GM12878 (cell line): ENCODE data around the gene DENND1C. TPM values are rescaled to one million over a fixed set of nuclear protein-coding genes. Genes with fewer than 3 reads are reported as not detected.

Experiments
- ATAC-seq: fragments of 200-7000 bp; cut with Tn5 transposase; 3 replicates; pipeline ENCODE4 v1.9.1; 2020; ENCODE audit warnings: mild to moderate bottlenecking, moderate library complexity
- BruUV-seq: library from RNA; stranded (reverse); fragments of 400-500 nt; replicated peaks from 2 replicates; lab custom pipeline; 2021; lab: Mats Ljungman, UMichigan
- CTCF ChIA-PET: fragments of 300-600 bp; sonication (Branson Sonifier 250); formaldehyde crosslinking; extraction: SDS; loops from one replicate; lab custom pipeline; 2021; ENCODE audit warnings: inconsistent platforms; lab: Yijun Ruan, JAX
- POLR2A ChIA-PET: fragments of 350-600 bp; formaldehyde crosslinking; extraction: SDS; loops from one replicate; lab custom pipeline; 2021; ENCODE audit warnings: inconsistent platforms; lab: Charles Lee
- RAD21 ChIA-PET: fragments of 300-600 bp; sonication (Branson Sonifier 250); formaldehyde crosslinking; loops from one replicate; lab custom pipeline; 2023; ENCODE audit warnings: antibody characterized with exemption; ENCODE audit not compliant: unreplicated experiment; lab: Charles Lee
- SMC1A ChIA-PET: fragments of 300-600 bp; sonication (Branson Sonifier 250); formaldehyde crosslinking; loops from one replicate; lab custom pipeline; 2023; ENCODE audit not compliant: unreplicated experiment, uncharacterized antibody; lab: Charles Lee
- DNase-seq: peaks from one replicate; pipeline ENCODE4 v3.0.0-alpha.2; 2011; ENCODE audit warnings: low read depth, low spot score
- FAIRE-seq: peaks from 3 replicates; lab custom pipeline; 2011; peaks lifted over from hg19 to GRCh38; lab: Jason Lieb, UNC
- H2AFZ ChIP-seq: 2 replicates; pipeline ENCODE4 v1.6.0; 2011; ENCODE audit warnings: low read depth, low read length, control low read depth; ENCODE audit not compliant: control insufficient read depth
- H3K27ac ChIP-seq: 2 replicates; pipeline ENCODE4 v1.5.1; 2011; ENCODE audit warnings: control low read depth; ENCODE audit not compliant: control insufficient read depth, insufficient read depth
- H3K27me3 ChIP-seq, 2 experiments: replicated peaks in 1 of 2; 2 replicates each; pipeline versions ENCODE4 v1.6.0 to v1.6.1; 2011; ENCODE audit warnings: low read length in 1 of 2; ENCODE audit not compliant: control insufficient read depth in 2 of 2, insufficient read depth in 2 of 2
- H3K36me3 ChIP-seq, 2 experiments: 2 replicates each; pipeline ENCODE4 v1.5.1; 2011; ENCODE audit warnings: low read length in 1 of 2; ENCODE audit not compliant: control insufficient read depth in 2 of 2, insufficient read depth in 2 of 2
- H3K4me1 ChIP-seq: 2 replicates; pipeline ENCODE4 v1.6.1; 2011; ENCODE audit warnings: mild to moderate bottlenecking, low read length, moderate library complexity, mixed read lengths; ENCODE audit not compliant: control insufficient read depth, insufficient read depth
- H3K4me2 ChIP-seq: 2 replicates; pipeline ENCODE4 v1.6.0; 2011; ENCODE audit warnings: control low read depth; ENCODE audit not compliant: control insufficient read depth, insufficient read depth
- H3K4me3 ChIP-seq: fragments of 200-600 bp; sonication (generic); 2 replicates; pipeline ENCODE4 v1.5.1; 2016
- H3K79me2 ChIP-seq: 2 replicates; pipeline ENCODE4 v1.6.0; 2011; ENCODE audit warnings: low read length; ENCODE audit not compliant: control insufficient read depth, insufficient read depth
- H3K9ac ChIP-seq: 2 replicates; pipeline ENCODE4 v1.8.0; 2011; ENCODE audit warnings: low read length, control low read depth, mixed read lengths; ENCODE audit not compliant: control insufficient read depth, insufficient read depth
- H3K9me3 ChIP-seq: replicated peaks from 3 replicates; pipeline ENCODE4 v1.5.1; 2011; ENCODE audit warnings: mild to moderate bottlenecking, low read length; ENCODE audit not compliant: control insufficient read depth, insufficient read depth
- H4K20me1 ChIP-seq: 2 replicates; pipeline ENCODE4 v1.6.0; 2011; ENCODE audit not compliant: control insufficient read depth, insufficient read depth
- BACH1 ChIP-seq: fragments of 450-650 bp; IDR thresholded peaks from 2 replicates; pipeline ENCODE4 v1.6.1; 2017; ENCODE audit warnings: mild to moderate bottlenecking, borderline replicate concordance
- CREB1 ChIP-seq: IDR thresholded peaks from 2 replicates; pipeline ENCODE4 v1.6.1; 2012; ENCODE audit warnings: low read depth, mild to moderate bottlenecking, inconsistent platforms
- EED ChIP-seq: sonication (generic); IDR thresholded peaks from 2 replicates; pipeline ENCODE4 v1.6.1; 2016; ENCODE audit warnings: antibody characterized with exemption, low read depth
- EGR1 ChIP-seq, 2 experiments: IDR thresholded peaks; 1 replicate in 1 of 2; 2 replicates in 1 of 2; pipeline ENCODE4 v1.6.1; 2011 to 2012; ENCODE audit warnings: low read depth in 2 of 2, low read length in 2 of 2, borderline replicate concordance in 1 of 2, mild to moderate bottlenecking in 1 of 2, moderate library complexity in 1 of 2
- HDAC2 ChIP-seq: fragments of 200-600 bp; sonication (generic); IDR thresholded peaks from 2 replicates; pipeline ENCODE4 v1.6.1; 2017
- HDAC6 ChIP-seq: fragments of 200-600 bp; sonication (generic); IDR thresholded peaks from one replicate; pipeline ENCODE4 v1.8.0; 2017; ENCODE audit warnings: antibody characterized with exemption; ENCODE audit not compliant: unreplicated experiment
- HDGF ChIP-seq: fragments of 450-650 bp; IDR thresholded peaks from 2 replicates; pipeline ENCODE4 v1.6.1; 2016; ENCODE audit warnings: antibody characterized with exemption
- HSF1 ChIP-seq: fragments of 150-350 bp; IDR thresholded peaks from 2 replicates; pipeline ENCODE4 v1.6.1; 2014; ENCODE audit warnings: mild to moderate bottlenecking, low read depth, low read length
- IKZF1 ChIP-seq: fragments of 450-650 bp; conservative IDR thresholded peaks from 2 replicates; pipeline ENCODE4 v1.6.1; 2017; ENCODE audit warnings: antibody characterized with exemption, mild to moderate bottlenecking
- IKZF2 ChIP-seq, 2 experiments: fragments of 450-650 bp; IDR thresholded peaks; 2 replicates each; pipeline ENCODE4 v1.6.1; 2017; ENCODE audit warnings: mild to moderate bottlenecking in 2 of 2, moderate library complexity in 2 of 2
- LARP7 ChIP-seq: fragments of 450-650 bp; IDR thresholded peaks from 2 replicates; pipeline ENCODE4 v1.6.1; 2017; ENCODE audit warnings: mild to moderate bottlenecking
- MXI1 ChIP-seq: fragments of 150-350 bp; IDR thresholded peaks from 2 replicates; pipeline ENCODE4 v1.6.1; 2011; ENCODE audit warnings: low read depth, mild to moderate bottlenecking, inconsistent platforms, low read length, improper control_type of control experiment
- MYB ChIP-seq: fragments of 150-350 bp; IDR thresholded peaks from 2 replicates; pipeline ENCODE4 v1.6.1; 2014; ENCODE audit warnings: mild to moderate bottlenecking, low read depth, low read length, borderline replicate concordance
- PAX5 ChIP-seq: IDR thresholded peaks from 2 replicates; pipeline ENCODE4 v1.6.1; 2011; ENCODE audit warnings: low read depth, low read length, borderline replicate concordance
- POLR2AphosphoS2 ChIP-seq: IDR thresholded peaks from 2 replicates; pipeline ENCODE4 v1.6.1; 2011; ENCODE audit warnings: low read depth, mild to moderate bottlenecking, low read length, improper control_type of control experiment, moderate library complexity
- RFX5 ChIP-seq: IDR thresholded peaks from 2 replicates; pipeline ENCODE4 v1.6.1; 2011; ENCODE audit warnings: low read depth, low read length, improper control_type of control experiment
- SMARCA5 ChIP-seq: fragments of 450-650 bp; IDR thresholded peaks from 2 replicates; pipeline ENCODE4 v1.6.1; 2017; ENCODE audit warnings: mild to moderate bottlenecking
- STAT3 ChIP-seq: IDR thresholded peaks from 2 replicates; pipeline ENCODE4 v1.6.1; 2011; ENCODE audit warnings: low read depth, low read length, improper control_type of control experiment
- TCF7 ChIP-seq: IDR thresholded peaks from 2 replicates; pipeline ENCODE4 v1.6.1; 2014; ENCODE audit warnings: antibody characterized with exemption, borderline replicate concordance
- ZNF217 ChIP-seq: fragments of 450-650 bp; IDR thresholded peaks from 2 replicates; pipeline ENCODE4 v1.6.1; 2017; ENCODE audit warnings: antibody characterized with exemption, mild to moderate bottlenecking
- ZZZ3 ChIP-seq: IDR thresholded peaks from 2 replicates; pipeline ENCODE4 v1.6.1; 2011; ENCODE audit warnings: low read depth; ENCODE audit not compliant: control insufficient read depth, insufficient read length
- WGBS: methylation state at CpG from one replicate; pipeline ENCODE4 v1.1.6; 2016; ENCODE audit warnings: low lambda C conversion rate; ENCODE audit not compliant: insufficient replicate concordance, insufficient coverage; ENCODE audit errors: missing lambda C conversion rate; 5-methylcytosine and 5-hydroxymethylcytosine counted together
- in situ Hi-C: fragments of 300-500 bp; cut with MboI; formaldehyde crosslinking; loops from 9 replicates; pipeline ENCODE4 v1.14.3; 2018; ENCODE audit warnings: mixed read lengths
- intact Hi-C: fragments of 100-400 bp; cut with micrococcal nuclease; formaldehyde crosslinking; loops from one replicate; pipeline ENCODE4 v1.14.2; 2022; ENCODE audit not compliant: unreplicated experiment
- polyA plus RNA-seq, 11 experiments: library from polyadenylated mRNA; depleted of rRNA in 4 of 11; unstranded in 6 of 11; stranded (reverse) in 5 of 11; fragments of >200 nt; fragmentation: Nextera tagmentation in 4 of 11; fragmentation: Illumina TruSeq in 1 of 11; extraction: Ambion mirVana in 4 of 11; extraction: Trizol in 1 of 11; gene quantifications; 1 replicate in 1 of 11; 2 replicates in 10 of 11; pipeline versions ENCODE4 v1.2.1 to v1.2.3, GENCODE V29; 2011 to 2016; ENCODE audit warnings: inconsistent platforms in 2 of 11, missing spikeins in 2 of 11, low read depth in 1 of 11
- total RNA-seq, 4 experiments: library from RNA; depleted of rRNA in 3 of 4; stranded (reverse); fragments of >200 nt in 3 of 4; fragmentation: Illumina TruSeq in 1 of 4; extraction: Trizol in 1 of 4; gene quantifications; 2 replicates each; pipeline versions ENCODE4 v1.2.1 to v1.2.3, GENCODE V29; 2013 to 2021
- TF ChIP-seq, protein P1 (sequence below): IDR thresholded peaks from 2 replicates; pipeline ENCODE4 v1.6.1; 2011; ENCODE audit warnings: low read depth, low read length, improper control_type of control experiment, borderline replicate concordance

The DENND1C gene
- total and polyA plus RNA-seq, 10 of the 15 experiments (the other 5 are each of a cell fraction or from before 2014, with no cell fraction given): 2.4 to 54.3 (median 32.7) TPM

DNA sequence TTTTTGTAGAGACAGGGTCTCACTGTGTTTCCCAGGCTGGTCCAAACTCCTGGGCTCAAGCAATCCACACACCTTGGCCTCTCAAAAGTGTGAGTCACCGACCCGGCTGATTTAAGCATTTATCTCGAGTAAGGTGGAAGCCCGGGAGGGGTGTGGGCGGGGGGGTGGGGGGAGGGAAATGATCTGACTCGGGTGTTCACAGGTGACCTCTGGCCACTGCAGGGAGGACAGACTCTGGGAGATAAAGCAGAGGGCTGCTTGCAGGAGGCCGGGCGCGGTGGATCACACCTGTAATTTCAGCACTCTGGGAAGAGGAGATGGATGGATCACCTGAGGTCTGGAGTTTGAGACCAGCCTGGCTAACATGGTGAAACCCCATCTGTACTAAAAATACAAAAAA is 7.9 kb downstream of the DENND1C start (continued):
- TF ChIP-seq SMARCA5 (no peak), ZNF217 (no peak), TCF7 (no peak), POLR2AphosphoS2 (no peak), LARP7 (no peak), IKZF2 (IDR thresholded peaks at IDR 0.05) (no peak), BACH1 (no peak)

GRCh38 chr19:6472713-6473112 is 8.9 kb downstream of the DENND1C start:
- in situ Hi-C loops (no loop called here), intact Hi-C loops (no loop called here)
- Histone ChIP-seq H4K20me1 (no peaks in the 10 kb centered on the region), H3K27me3 (no peaks in the 10 kb centered on the region), H3K36me3 (peaks cover 8 to 17% of the 10 kb centered on the region in 2 experiments; a peak in 3 of 4 replicates), H3K27ac (no peak overlapping the region), H3K79me2 (no peaks in the 10 kb centered on the region), H3K4me2 (no peak overlapping the region), H2AFZ (no peak overlapping the region), H3K4me1 (no peaks in the 10 kb centered on the region), H3K9me3 (no peaks in the 10 kb centered on the region; the same call in 2 of the 3 replicates), H3K4me3 (no peak overlapping the region), H3K9ac (no peak overlapping the region)
- ATAC-seq: no peak
- ChIA-PET CTCF (interaction anchor here (1.4 kb wide), 1 partner anchor 9 kb away, joined by 3 read pairs; the partner anchor contains the start of gene DENND1C), SMC1A (interaction anchor here (1.3 to 1.6 kb wide), 2 partner anchors 9 to 81 kb away, joined by 3 to 5 read pairs; partner anchors contain the start of gene DENND1C), POLR2A (interaction anchor here (1.7 kb wide), 1 partner anchor 9 kb away, joined by 7 read pairs; the partner anchor contains the start of gene DENND1C), RAD21 (no interaction called here)
- TF ChIP-seq PAX5 (no peak), STAT3 (no peak), CREB1 (no peak), EGR1 (IDR thresholded peaks at IDR 0.05; ENCODE audit: borderline replicate concordance in 1 of 2, low read depth in 2 of 2, low read length in 2 of 2) (no peak), IKZF2 (IDR thresholded peaks at IDR 0.05) (no peak), HDGF (no peak), ZZZ3 (no peak), EED (no peak), HDAC2 (no peak), HSF1 (no peak), IKZF1 (no peak), HDAC6 (no peak), MXI1 (no peak), MYB (no peak), RFX5 (no peak)
- TF ChIP-seq, protein P1, sequence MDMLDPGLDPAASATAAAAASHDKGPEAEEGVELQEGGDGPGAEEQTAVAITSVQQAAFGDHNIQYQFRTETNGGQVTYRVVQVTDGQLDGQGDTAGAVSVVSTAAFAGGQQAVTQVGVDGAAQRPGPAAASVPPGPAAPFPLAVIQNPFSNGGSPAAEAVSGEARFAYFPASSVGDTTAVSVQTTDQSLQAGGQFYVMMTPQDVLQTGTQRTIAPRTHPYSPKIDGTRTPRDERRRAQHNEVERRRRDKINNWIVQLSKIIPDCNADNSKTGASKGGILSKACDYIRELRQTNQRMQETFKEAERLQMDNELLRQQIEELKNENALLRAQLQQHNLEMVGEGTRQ: no peak
- BruUV-seq: no TSS peak
- no peak for DNase-seq
- FAIRE-seq: no peak
- 97% methylated on average over 4 of the region's 4 CpGs for WGBS
